GM13977 (cell line): Measurements from ENCODE around the gene ERRFI1.

Source experiments
- DNase-seq: peaks from one replicate; pipeline ENCODE4 v3.0.0; 2012; ENCODE audit warnings: low spot score
- CTCF ChIP-seq: IDR thresholded peaks from 2 replicates; pipeline ENCODE4 v1.5.1; 2012; ENCODE audit warnings: mild to moderate bottlenecking, control low read depth; ENCODE audit not compliant: insufficient read depth; ENCODE audit errors: extremely low read depth, missing control alignments
- in situ Hi-C: fragments of 300-500 bp; cut with MboI; formaldehyde crosslinking; loops from one replicate; pipeline ENCODE4 v1.12.0; 2022; ENCODE audit warnings: low sequenced_read_pairs, low pct_unique_long_range_greater_than_20kb, mixed read lengths, inconsistent platforms; ENCODE audit not compliant: unreplicated experiment

ERRFI1 gene

GRCh38 chr1:8011016-8011415, 15.1 kb downstream of the ERRFI1 start:
- in situ Hi-C loops: loop anchor here (10.0 kb wide), 1 partner anchor 304 kb away; the partner anchor contains the start of gene SLC45A1
- TF ChIP-seq CTCF: no peak
- no peak for DNase-seq

- no peak for DNase-seq
- in situ Hi-C loops: loop anchor here (10.0 kb wide), 1 partner anchor 305 kb away; the partner anchor contains the start of gene SLC45A1
- no peak for TF ChIP-seq CTCF
Measured at GRCh38 chr1:8010080-8010664, 15.9 kb downstream of the ERRFI1 start.

GRCh38 chr1:8009043-8010002, 16.8 kb downstream of the ERRFI1 start:
- TF ChIP-seq CTCF: no peak
- in situ Hi-C loops: loop anchor here (10.0 kb wide), 1 partner anchor 305 kb away; the partner anchor contains the start of gene SLC45A1
- no peak for DNase-seq

GRCh38 chr1:8006037-8006963, 19.8 kb downstream of the ERRFI1 start:
- no peak for DNase-seq
- no peak for TF ChIP-seq CTCF
- in situ Hi-C loops: no loop called here

- in situ Hi-C loops: no loop called here
- no peak for TF ChIP-seq CTCF
- no peak for DNase-seq
Measured at GRCh38 chr1:8004803-8005573, 21.1 kb downstream of the ERRFI1 start.
